Upper lobe of left lung (tissue), 6 donors: Measurements from ENCODE around the gene ZFYVE19. TPM values are rescaled to one million over a fixed set of nuclear protein-coding genes. Genes with fewer than 3 reads are reported as not detected.
A peak's percentile ranks its signal among the peaks of the same experiment; 100 is the strongest.

Experiments
- ATAC-seq, 2 donors: fragments of 200-7000 bp; cut with Tn5 transposase; one replicate each; pipeline ENCODE4 v1.9.1; 2022; ENCODE audit warnings: mild to moderate bottlenecking in 2 of 2, moderate library complexity in 2 of 2; ENCODE audit not compliant: low FRiP score in 2 of 2
- DNase-seq, 2 donors: peaks; one replicate each; pipeline ENCODE4 v3.0.0-alpha.2; 2019 to 2020
- H3K27ac ChIP-seq, 4 donors: fragments of 200-600 bp; sonication (generic); one replicate each; pipeline ENCODE4 v1.5.1; 2016 to 2019
- H3K27me3 ChIP-seq, 4 donors: fragments of 200-600 bp; sonication (generic); one replicate each; pipeline ENCODE4 v1.5.1; 2017 to 2019
- H3K36me3 ChIP-seq, 4 donors: fragments of 200-600 bp; sonication (generic); one replicate each; pipeline ENCODE4 v1.5.1; 2016 to 2019
- H3K4me1 ChIP-seq, 4 donors: fragments of 200-600 bp; sonication (generic); one replicate each; pipeline ENCODE4 v1.5.1; 2018 to 2019
- H3K4me3 ChIP-seq, 4 donors: fragments of 200-600 bp; sonication (generic); one replicate each; pipeline ENCODE4 v1.5.1; 2017 to 2019; ENCODE audit warnings: mild to moderate bottlenecking in 2 of 4, moderate library complexity in 1 of 4
- H3K9me3 ChIP-seq, 4 donors: fragments of 200-600 bp; sonication (generic); one replicate each; pipeline ENCODE4 v1.5.1; 2018 to 2019
- CTCF ChIP-seq, 6 experiments: fragments of 450-650 bp in 4 of 6; fragments of 200-600 bp in 2 of 6; sonication (generic) in 2 of 6; IDR thresholded peaks; one replicate each; pipeline ENCODE4 v1.5.1; 2016 to 2019; ENCODE audit warnings: antibody characterized with exemption in 6 of 6
- EP300 ChIP-seq, 4 donors: sonication (generic); formaldehyde crosslinking; IDR thresholded peaks; one replicate each; pipeline ENCODE4 v1.5.1; 2017; ENCODE audit warnings: antibody characterized with exemption in 4 of 4, control low read depth in 2 of 4
- POLR2A ChIP-seq, 4 donors: fragments of 450-650 bp; IDR thresholded peaks; one replicate each; pipeline ENCODE4 v1.5.1; 2016 to 2017; ENCODE audit warnings: antibody characterized with exemption in 4 of 4, mild to moderate bottlenecking in 2 of 4
- POLR2AphosphoS5 ChIP-seq, 2 donors: sonication (generic); formaldehyde crosslinking; IDR thresholded peaks; one replicate each; pipeline ENCODE4 v1.5.1; 2017; ENCODE audit warnings: antibody characterized with exemption in 2 of 2
- WGBS, 2 donors: methylation state at CpG; one replicate each; pipeline ENCODE4 v1.1.5; 2017 to 2018; 5-methylcytosine and 5-hydroxymethylcytosine counted together
- total RNA-seq, 6 donors: library from RNA; depleted of rRNA in 4 of 6; stranded (reverse); fragments of >200 nt in 4 of 6; gene quantifications; one replicate each; pipeline versions ENCODE4 v1.1.0 to v1.2.1, GENCODE V29; 2016 to 2021
- donor health status: DM: no; HTN: no; CAD: no; lungs with moderate emphysema.
- donor health status: DM: no; HTN: yes; CAD: no; lungs with severe emphysema.

ZFYVE19 gene
- total RNA-seq, 6 donors from 2014 or later: 19.4 to 104 (median 32.5) TPM

- WGBS, 2 donors: 93 to 100% methylated on average over 1 of the region's 1 CpG
These were observed 29.1 kb downstream of the ZFYVE19 start for GRCh38 chr15:40836020-40836419.

DNA sequence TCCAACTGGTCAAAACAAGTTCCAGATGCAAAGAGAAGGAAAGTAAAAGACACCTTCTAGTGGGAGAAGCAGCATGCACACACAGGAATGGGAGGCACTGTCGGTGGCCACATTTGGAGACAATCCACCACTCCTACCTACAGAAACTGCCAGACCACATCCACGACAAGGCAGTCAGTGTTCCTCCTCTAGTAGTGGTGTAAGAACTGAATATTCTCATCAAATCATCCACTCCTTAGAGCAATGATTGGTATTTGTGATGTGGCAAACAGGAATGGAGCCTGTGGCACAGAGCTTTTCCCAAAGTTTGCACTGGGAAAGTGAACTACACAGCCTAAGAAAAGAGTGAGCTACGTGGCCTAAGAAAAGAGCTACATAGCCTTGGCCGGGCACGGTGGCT is 31.9 kb downstream of the ZFYVE19 start:
- Histone ChIP-seq H3K4me3 (no peak overlapping the region), H3K36me3 (no peaks in the 10 kb centered on the region), H3K4me1 (peaks cover 0 to 6% (median 2%) of the 10 kb centered on the region in 4 donors), H3K27me3 (peaks cover 0 to 3% (median 0%) of the 10 kb centered on the region in 4 donors), H3K9me3 (no peaks in the 10 kb centered on the region), H3K27ac (no peak overlapping the region)
- DNase-seq: no peak
- 87 to 89% methylated on average over 5 of the region's 5 CpGs for WGBS, 2 donors
- TF ChIP-seq POLR2AphosphoS5 (IDR thresholded peaks at IDR 0.05) (no peak), EP300 (IDR thresholded peaks at IDR 0.05) (no peak), CTCF (IDR thresholded peaks at IDR 0.05) (no peak), POLR2A (IDR thresholded peaks at IDR 0.05) (no peak)
- no peak for ATAC-seq

More at GRCh38 chr15:40836020-40836419, 29.1 kb downstream of the ZFYVE19 start:
- Histone ChIP-seq H3K4me3 (no peak overlapping the region), H3K27ac (no peak overlapping the region), H3K27me3 (no peaks in the 10 kb centered on the region), H3K9me3 (no peaks in the 10 kb centered on the region), H3K36me3 (no peaks in the 10 kb centered on the region), H3K4me1 (no peaks in the 10 kb centered on the region)
- TF ChIP-seq POLR2AphosphoS5 (IDR thresholded peaks at IDR 0.05): no peak
- no peak for TF ChIP-seq EP300 (IDR thresholded peaks at IDR 0.05)
- TF ChIP-seq CTCF (IDR thresholded peaks at IDR 0.05): no peak
- no peak for TF ChIP-seq POLR2A (IDR thresholded peaks at IDR 0.05)
- DNase-seq: no peak
- ATAC-seq: no peak

- Histone ChIP-seq H3K27me3 (peaks cover 0 to 11% (median 4%) of the 10 kb centered on the region in 4 donors), H3K4me3 (no peak overlapping the region), H3K4me1 (peaks cover 19 to 35% (median 21%) of the 10 kb centered on the region in 4 donors), H3K9me3 (no peaks in the 10 kb centered on the region), H3K27ac (no peak overlapping the region), H3K36me3 (no peaks in the 10 kb centered on the region)
- ATAC-seq (no peak), DNase-seq (no peak)
- 88 to 90% methylated on average over 2 of the region's 2 CpGs for WGBS, 2 donors
- TF ChIP-seq POLR2AphosphoS5 (IDR thresholded peaks at IDR 0.05) (no peak), EP300 (IDR thresholded peaks at IDR 0.05) (no peak), POLR2A (IDR thresholded peaks at IDR 0.05) (no peak), CTCF (IDR thresholded peaks at IDR 0.05) (no peak)
These were observed 34.9 kb downstream of the ZFYVE19 start for GRCh38 chr15:40841741-40842140.

DNA sequence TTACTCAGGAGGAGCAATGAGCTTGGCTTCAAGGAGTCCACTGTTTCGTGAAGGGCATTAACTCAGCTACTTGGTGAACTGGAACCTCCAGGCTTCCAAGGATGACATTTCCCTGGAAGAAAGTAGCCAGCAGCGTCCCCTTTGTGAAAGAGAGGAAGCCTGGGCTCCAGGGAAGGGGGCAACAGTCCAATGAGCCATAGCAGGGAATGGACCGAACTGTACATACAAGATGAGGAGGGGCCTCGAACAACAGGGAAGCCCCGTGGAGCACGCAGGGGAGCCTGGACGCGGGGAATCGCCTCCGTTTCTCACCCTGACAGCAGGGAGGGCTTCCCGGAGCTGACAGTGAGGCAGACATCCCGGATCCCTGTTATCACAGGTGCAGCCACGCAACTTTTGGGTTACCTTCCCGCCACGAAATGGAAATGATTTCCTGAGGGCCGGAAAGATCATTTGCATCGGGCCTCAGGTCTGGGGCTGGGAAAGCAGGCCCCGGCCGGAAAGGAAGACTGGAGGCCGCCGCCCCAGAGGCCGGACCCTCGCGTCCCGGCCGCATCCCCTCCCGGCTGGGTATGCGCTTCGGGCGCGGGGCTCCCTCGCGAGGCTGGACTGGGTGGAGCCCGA is 36.5 kb downstream of the ZFYVE19 start:
- Histone ChIP-seq H3K4me1 (peaks cover 25 to 51% (median 37%) of the 10 kb centered on the region in 4 donors), H3K4me3 (peak overlapping the region; percentile 16 to 81 (median 62)), H3K27ac (peak overlapping the region; percentile 77 to 84 (median 83)), H3K9me3 (no peaks in the 10 kb centered on the region), H3K27me3 (peaks cover 0 to 11% (median 4%) of the 10 kb centered on the region in 4 donors), H3K36me3 (no peaks in the 10 kb centered on the region)
- DNase-seq: no peak
- 23 to 29% methylated on average over 6 to 26 of the region's 34 CpGs for WGBS, 2 donors
- TF ChIP-seq POLR2A (IDR thresholded peaks at IDR 0.05): no peak
- no peak for TF ChIP-seq CTCF (IDR thresholded peaks at IDR 0.05)
- no peak for TF ChIP-seq EP300 (IDR thresholded peaks at IDR 0.05)
- TF ChIP-seq POLR2AphosphoS5 (IDR thresholded peaks at IDR 0.05): no peak
- ATAC-seq: no peak
